ENCODE results near the gene PRDX6.

- no peak for TF ChIP-seq CTCF (IDR thresholded peaks at IDR 0.05)
- no peak for TF ChIP-seq EZH2 (IDR thresholded peaks at IDR 0.05; ENCODE audit: borderline replicate concordance, insufficient read depth, low read depth, low read length, poor library complexity, severe bottlenecking)
These were observed 4.1 kb downstream of the PRDX6 start for GRCh38 chr1:173481195-173481772.
